Measurements from ENCODE around the gene F12. TPM values are rescaled to one million over a fixed set of nuclear protein-coding genes. Genes with fewer than 3 reads are reported as not detected.

F12 gene
- total and polyA plus RNA-seq, 2 donors (not counting 3 experiments of a cell fraction or from before 2014, with no cell fraction given), result 1.00 to 1.4 TPM

DNA sequence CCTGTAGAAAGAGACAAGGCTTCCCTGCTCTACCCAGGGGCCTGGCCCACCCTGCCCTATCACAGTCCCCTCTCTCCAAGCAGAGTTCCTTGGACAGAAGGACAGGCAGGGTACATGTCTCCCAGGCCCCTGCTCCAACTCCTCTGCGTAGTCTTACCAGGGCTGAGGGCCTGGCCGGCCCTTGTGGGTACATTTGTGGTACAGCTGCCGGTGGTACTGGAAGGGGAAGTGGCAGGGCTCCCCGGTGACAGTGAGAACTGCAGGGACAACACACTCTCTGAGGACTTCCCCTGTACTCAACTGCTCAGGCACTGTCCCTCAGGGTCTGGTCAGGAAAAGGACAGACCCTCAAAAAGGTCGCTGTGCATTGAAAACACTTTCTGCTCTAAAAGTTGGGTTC, 3.6 kb downstream of the F12 start:
- intact Hi-C loops (cut with micrococcal nuclease), result loop anchor here (2.0 kb wide), 1 partner anchor 89 kb away; no protein-coding TSS in a partner anchor
- Histone ChIP-seq H3K4me2 (ENCODE audit: insufficient read depth, low read length) (no peak overlapping the region), H3K4me1 (ENCODE audit: control insufficient read depth, extremely low read depth, insufficient read depth, low read length) (peaks cover 23% of the 10 kb centered on the region), H2AFZ (ENCODE audit: low read depth, low read length) (no peak overlapping the region), H3K79me2 (ENCODE audit: control insufficient read depth, insufficient read depth, low read length) (no peaks in the 10 kb centered on the region), H3K4me3 (replicated peaks in 1 of 3; ENCODE audit: insufficient read depth in 1 of 3, low read depth in 1 of 3, low read length in 3 of 3) (no peak overlapping the region), H4K20me1 (replicated peaks; ENCODE audit: control insufficient read depth, extremely low read depth, insufficient read depth, low read length) (no peaks in the 10 kb centered on the region), H3K9me3 (replicated peaks; ENCODE audit: control insufficient read depth, insufficient read depth, low read length) (no peaks in the 10 kb centered on the region), H3K9me1 (replicated peaks; ENCODE audit: control insufficient read depth, extremely low read depth, insufficient read depth, low read length) (no peaks in the 10 kb centered on the region), H3K9ac (replicated peaks; ENCODE audit: extremely low read depth, insufficient read depth, low read length) (no peak overlapping the region), H3K27ac (ENCODE audit: insufficient read depth, low read depth, low read length) (no peak overlapping the region), H3K36me3 (ENCODE audit: control insufficient read depth in 2 of 2, extremely low read depth in 1 of 2, insufficient read depth in 2 of 2, low read length in 2 of 2) (no peaks in the 10 kb centered on the region), H3K27me3 (ENCODE audit: control insufficient read depth in 2 of 2, insufficient read depth in 2 of 2, low read length in 2 of 2) (peaks cover 25% of the 10 kb centered on the region in 2 experiments)
- dilution Hi-C loops (cut with MboI; ENCODE audit: extremely low pct_ligation_motif_present, low sequenced_read_pairs), result no loop called here
- FAIRE-seq (no peak), DNase-seq (ENCODE audit: low read depth, low spot score) (no peak)
- no TSS peak for BruUV-seq (replicated peaks)
- TF ChIP-seq, protein P1, sequence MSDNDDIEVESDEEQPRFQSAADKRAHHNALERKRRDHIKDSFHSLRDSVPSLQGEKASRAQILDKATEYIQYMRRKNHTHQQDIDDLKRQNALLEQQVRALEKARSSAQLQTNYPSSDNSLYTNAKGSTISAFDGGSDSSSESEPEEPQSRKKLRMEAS (IDR thresholded peaks at IDR 0.05; ENCODE audit: insufficient read depth, insufficient read length), result no peak
- TF ChIP-seq POLR2AphosphoS5 (IDR thresholded peaks at IDR 0.05; ENCODE audit: insufficient read depth, low read depth, low read length) (no peak), FOS (IDR thresholded peaks at IDR 0.05; ENCODE audit: borderline replicate concordance, insufficient read depth, low read length) (no peak), JUN (IDR thresholded peaks at IDR 0.05; ENCODE audit: borderline replicate concordance, insufficient read depth, insufficient read length, low read depth) (no peak), GATA2 (IDR thresholded peaks at IDR 0.05; ENCODE audit: insufficient read depth, insufficient read length, low read depth, low read length) (no peak), MYC (IDR thresholded peaks at IDR 0.05; ENCODE audit: low read depth, low read length) (no peak), POLR2A (IDR thresholded peaks at IDR 0.05; ENCODE audit: low read depth, low read length) (no peak), EZH2 (IDR thresholded peaks at IDR 0.05; ENCODE audit: borderline replicate concordance, low read depth, low read length, severe bottlenecking) (no peak)
- TF ChIP-seq, protein P2, sequence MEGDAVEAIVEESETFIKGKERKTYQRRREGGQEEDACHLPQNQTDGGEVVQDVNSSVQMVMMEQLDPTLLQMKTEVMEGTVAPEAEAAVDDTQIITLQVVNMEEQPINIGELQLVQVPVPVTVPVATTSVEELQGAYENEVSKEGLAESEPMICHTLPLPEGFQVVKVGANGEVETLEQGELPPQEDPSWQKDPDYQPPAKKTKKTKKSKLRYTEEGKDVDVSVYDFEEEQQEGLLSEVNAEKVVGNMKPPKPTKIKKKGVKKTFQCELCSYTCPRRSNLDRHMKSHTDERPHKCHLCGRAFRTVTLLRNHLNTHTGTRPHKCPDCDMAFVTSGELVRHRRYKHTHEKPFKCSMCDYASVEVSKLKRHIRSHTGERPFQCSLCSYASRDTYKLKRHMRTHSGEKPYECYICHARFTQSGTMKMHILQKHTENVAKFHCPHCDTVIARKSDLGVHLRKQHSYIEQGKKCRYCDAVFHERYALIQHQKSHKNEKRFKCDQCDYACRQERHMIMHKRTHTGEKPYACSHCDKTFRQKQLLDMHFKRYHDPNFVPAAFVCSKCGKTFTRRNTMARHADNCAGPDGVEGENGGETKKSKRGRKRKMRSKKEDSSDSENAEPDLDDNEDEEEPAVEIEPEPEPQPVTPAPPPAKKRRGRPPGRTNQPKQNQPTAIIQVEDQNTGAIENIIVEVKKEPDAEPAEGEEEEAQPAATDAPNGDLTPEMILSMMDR (IDR thresholded peaks at IDR 0.05; ENCODE audit: extremely low read depth in 1 of 2, insufficient read depth in 1 of 2, low read depth in 1 of 2, low read length in 2 of 2), result no peak
- POLR2A ChIA-PET, result no interaction called here
- CTCF ChIA-PET, result interaction anchor here (4.5 to 7.1 kb wide), 3 partner anchors 17 to 44 kb away, joined by 43 to 288 read pairs (median 138); partner anchors contain the start of genes GRK6 and PRR7
